Stimulated activated CD8-positive, alpha-beta memory T cell treated with anti-CD3 and anti-CD28 coated beads, Interleukin-2, amount 100 ng/mL, for 1 hour (primary cell): ENCODE results near the gene DNAH6.
"Not testable (repeated sequence)": the region's sequence is repeated elsewhere in the genome, so short reads cannot be mapped to it uniquely, and the experiment has no call there.

Source experiments
- DNase-seq, 2 donors: peaks; one replicate each; pipeline ENCODE4 v3.0.0-alpha.2; 2020; ENCODE audit warnings: low read depth in 2 of 2

DNAH6 gene, protein sequence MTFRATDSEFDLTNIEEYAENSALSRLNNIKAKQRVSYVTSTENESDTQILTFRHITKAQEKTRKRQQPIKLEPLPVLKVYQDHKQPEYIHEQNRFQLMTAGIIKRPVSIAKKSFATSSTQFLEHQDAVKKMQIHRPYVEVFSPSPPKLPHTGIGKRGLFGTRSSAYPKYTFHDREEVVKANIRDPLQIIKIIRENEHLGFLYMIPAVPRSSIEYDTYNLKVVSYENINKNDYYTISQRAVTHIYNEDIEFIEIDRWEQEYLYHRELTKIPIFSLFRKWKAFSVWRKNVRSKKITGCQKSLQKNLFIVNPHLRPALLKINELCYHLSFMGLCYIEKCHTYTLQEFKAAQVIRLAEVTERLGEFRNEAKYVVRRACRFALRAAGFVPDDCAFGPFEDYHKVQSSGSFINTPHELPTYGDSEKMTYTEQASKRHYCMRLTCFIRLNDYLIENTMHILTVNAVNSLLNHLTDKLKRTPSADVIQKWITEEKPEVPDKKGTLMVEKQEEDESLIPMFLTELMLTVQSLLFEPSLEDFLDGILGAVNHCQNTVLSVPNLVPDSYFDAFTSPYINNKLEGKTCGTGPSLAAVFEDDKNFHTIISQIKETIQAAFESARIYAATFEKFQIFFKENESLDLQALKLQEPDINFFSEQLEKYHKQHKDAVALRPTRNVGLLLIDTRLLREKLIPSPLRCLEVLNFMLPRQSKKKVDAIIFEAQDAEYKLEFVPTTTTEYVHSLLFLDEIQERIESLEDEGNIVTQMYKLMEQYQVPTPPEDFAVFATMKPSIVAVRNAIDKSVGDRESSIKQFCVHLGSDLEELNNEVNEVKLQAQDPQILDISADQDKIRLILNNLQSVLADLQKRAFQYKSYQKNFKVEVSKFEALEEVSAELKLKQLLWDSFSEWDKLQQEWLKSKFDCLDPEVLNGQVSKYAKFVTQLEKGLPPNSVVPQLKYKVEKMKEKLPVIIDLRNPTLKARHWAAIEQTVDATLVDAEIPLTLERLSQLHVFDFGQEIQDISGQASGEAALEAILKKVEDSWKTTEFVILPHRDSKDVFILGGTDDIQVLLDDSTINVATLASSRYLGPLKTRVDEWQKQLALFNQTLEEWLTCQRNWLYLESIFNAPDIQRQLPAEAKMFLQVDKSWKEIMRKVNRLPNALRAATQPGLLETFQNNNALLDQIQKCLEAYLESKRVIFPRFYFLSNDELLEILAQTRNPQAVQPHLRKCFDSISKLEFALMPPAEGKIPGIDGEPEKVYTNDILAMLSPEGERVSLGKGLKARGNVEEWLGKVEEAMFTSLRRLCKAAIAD (N-terminal part only)

DNA sequence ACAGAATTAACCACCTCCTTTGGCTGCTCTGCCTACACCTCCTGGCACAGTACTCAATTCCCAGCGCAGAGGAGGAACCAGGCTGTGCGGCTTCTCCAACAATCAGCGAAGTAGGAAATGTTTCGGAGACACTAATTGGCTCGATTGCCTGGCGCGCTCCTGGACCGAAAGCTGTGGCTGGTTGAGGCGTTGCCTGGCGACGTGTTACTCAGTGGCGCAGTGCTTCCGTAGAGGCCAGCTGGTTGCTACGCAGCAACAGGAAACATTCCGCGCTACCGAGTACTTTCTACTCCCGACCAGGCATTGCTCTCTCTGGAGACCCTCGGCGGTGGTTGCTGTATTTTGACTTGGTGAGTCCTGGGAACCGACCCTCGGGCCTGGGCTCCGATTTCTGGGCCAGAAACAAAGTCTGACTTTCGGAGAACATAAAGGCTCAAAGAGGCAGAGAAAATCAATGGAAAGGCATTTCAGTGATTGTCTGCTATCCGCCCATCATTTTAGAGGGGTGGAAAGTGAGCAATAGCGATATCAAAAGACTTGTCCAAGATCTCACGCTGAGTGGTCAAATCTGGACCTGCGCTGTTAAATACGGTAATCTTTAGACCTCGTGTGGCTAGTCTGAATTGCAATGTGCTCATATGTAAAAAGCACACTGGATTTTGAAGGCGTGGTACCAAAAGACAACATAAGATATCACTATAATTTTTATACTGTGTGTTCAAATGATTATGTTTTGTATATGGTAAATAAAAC, at the start of gene DNAH6:
TSS of gene DNAH6 (plus strand) at position 265 of the 753 bp plus-strand sequence. CDS start 1,329 bp downstream, outside the sequence.
- DNase-seq, result peak; percentile 63 to 73

DNA sequence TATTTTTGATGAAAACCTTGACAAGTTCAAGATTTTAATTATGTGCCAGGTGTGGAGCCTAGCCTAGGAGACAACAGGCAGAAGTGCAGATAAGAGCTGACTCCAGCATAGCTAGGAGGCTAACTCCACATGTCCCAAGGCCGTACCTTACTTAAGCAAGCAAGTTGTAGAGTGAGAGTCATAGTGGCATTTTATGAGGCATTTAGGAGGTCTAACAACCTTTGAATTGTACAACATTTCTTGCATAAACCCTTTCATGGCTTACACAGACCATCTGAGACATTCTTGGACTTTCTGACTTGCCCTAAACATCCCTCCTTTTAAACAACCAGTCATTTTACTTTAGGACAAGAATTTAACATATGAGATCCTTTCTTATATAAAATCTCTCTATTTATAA, 48.9 kb upstream of the DNAH6 start:
- no peak for DNase-seq

DNA sequence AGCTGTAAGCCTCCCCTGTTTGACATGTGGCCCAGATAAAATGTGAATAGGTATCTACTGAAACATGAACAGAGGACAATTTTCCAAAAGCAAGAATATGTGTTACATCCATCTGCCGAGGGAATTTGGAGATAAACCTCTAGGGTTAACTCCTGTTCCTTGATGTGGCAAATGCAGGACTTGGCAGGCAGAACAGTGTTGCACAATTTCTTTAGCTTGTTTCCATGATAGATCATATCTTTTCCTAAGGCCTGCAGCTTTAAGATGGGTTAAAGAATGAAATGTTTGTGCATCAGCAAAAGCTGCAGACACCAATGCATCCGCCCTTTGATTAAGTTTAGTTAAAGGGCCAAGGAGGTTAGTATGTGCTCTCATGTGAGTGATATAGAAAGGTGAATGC, 43.9 kb upstream of the DNAH6 start:
- not testable (repeated sequence) for DNase-seq

DNA sequence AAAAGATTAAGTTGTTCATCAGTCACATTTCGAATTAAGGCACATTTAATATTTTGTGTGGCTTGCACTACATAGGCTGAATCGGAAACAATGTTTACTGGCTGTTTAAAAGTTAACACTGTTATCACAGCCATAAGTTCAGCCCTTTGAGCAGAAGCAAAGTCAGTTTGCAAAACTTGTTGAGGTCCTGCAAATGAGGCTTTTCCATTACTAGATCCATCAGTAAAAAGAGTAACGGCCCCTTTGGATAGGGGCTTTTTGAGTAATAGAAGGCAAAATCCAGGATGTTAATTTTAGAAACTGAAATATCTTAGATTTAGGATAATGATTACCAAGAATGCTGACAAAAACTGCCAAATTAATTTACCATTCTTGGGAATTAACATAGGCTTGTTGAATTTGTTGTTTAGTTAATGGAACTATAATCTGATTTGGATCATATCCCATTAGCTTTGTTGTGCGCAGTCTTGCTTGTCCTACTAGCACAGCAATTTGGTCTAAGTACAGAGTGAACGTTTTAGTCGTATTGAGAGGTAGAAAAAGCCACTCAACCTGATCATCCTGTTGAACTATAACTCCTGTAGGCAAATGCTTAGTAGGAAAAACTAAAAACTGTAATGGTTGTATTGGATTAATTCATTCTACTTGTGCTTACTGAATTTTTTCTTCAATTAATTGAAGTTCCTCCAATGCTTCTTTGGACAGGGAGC, 43.3 kb upstream of the DNAH6 start:
- DNase-seq, result no peak

DNA sequence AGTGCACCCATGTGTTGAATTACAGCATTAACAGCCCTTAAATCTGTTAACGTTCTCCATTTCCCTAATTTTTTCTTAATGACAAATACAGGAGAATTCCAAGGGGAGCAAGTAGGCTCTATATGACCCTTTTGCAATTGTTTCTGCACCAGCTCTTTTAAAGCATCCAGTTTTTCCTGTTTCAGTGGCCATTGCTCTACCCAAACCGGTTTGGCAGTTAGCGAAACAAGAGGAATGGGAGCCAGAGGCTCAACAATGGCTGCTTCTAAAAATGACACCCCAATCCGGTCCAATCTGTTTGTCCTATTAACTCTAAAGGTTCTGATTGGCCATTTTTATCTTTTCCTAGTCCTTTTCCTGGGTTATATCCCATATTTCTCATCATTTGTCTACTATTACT, 42.1 kb upstream of the DNAH6 start:
- no peak for DNase-seq

DNA sequence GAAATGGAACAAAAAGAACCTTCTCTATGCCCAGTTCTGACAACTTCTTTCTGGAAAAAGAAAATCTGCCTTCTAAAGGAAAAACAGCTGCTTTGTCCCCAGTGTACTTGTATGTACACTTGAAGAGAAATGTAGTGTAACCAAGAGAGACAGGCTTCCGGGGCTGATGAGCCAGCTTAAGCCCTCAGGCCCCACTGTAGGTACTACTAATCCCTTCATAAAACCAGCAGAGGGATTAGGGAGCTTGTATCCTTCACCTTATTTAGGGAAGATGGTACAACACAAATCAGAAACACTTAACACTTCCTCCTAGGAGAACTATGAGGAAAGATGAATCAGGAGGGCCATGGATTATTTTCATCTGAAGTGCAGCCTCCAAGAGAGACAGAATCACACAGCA, 38.4 kb upstream of the DNAH6 start:
- DNase-seq, result no peak

DNA sequence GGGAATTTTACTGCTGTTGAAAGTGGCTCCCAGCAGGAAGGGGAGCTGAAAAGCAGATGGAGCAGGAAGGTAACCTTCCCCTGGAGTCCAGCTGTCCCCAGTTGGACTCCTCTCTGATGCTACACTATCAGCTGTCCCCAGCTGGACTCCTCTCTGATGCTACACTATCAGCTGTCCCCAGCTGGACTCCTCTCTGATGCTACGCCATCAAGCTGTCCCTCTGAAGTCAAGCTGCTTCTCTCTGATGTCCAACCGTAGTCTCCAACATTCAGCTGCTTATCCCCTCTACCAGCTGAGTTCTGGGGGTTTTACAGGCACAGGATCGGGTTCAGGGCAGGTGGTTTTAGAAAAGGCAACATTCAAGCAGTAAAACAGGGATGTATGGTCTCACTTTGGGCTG, 37.4 kb upstream of the DNAH6 start:
- DNase-seq, result no peak

DNA sequence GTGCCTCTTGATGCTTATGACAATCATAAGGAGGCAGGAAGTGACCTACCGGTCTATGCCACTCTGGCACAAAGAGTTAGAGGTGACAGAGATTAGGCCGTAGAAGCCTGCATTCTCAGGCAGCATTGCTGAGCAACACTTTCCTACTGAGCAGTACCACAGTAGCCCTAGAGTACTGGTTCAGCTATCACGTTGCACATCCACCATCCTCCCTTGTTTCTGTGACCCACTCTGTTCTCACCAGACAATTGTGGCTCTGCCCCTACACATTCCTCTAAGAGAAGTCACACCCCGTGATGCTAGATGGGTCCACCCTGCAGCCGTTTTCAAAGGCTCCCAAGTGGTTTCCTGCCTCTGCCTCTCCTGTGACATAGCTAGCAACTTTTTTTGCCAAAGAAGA, 34.6 kb upstream of the DNAH6 start:
- DNase-seq, result no peak

DNA sequence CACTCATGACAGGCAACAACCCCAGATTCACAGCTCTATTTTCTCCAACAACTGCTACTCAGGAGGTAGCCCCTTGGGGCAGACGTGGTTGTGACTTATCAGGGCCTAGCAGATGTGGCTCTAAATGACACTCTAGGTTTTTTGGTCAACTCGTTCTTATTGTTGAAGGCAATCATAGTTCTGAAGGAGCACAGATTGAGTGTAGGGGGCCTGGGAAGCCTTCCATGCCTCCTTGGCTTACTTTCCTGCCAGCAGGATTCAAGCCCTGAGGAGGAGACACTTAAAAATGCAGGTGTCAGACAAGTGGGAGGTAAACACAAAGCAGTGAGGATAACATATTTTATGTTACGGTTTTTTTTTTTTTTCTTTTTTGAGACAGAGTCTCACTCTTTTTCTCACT, 33.7 kb upstream of the DNAH6 start:
- no peak for DNase-seq

DNA sequence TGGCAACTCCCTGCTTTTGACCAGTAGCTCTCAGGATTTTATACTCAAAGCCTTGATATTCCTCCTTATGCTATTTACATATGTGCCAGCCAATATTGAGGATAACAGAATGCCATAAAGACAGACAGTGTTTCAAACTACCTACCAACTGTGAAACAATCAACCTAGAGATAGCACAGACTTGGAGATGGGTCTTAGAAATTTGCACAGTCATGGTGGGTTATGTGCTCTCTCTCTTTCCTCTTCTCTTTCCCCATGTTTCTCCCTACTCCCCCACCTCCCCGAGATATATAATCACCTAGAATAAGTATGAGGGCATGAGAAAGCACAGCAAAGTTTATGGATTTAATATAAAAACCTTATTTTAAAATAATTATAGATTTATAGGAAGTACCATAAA, 33.0 kb upstream of the DNAH6 start:
- no peak for DNase-seq

DNA sequence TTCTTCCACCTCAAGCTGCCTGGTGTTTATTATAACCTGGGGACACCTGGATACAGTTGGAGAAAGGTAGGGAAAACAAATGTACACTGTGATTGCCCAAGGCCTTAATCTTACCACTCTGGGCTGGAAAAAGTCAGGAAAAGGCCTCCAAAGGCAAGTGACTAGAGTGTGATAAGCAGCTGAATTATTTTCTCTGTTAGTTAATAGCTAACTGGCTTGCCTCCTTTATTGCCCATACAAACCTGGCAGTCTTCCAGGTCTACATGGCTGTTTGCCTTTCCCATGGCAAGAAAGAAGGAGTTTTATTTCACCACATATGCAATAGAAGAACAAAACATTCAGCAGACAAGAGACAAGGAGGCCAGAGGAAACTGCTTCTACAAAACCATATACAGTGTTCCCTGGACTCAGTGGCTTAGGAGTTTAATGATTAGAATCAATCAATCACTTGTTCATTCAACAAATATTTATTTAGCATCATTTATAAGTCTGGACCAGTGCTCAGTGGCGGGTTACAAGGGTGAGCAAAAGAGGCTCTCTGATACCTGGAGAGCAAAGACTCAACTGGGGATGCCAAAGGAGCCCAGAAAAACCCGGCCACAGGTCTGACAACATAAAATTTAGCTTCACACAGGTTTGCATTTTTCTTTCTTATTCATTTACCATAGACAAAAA, 29.7 kb upstream of the DNAH6 start:
- DNase-seq, result no peak

DNA sequence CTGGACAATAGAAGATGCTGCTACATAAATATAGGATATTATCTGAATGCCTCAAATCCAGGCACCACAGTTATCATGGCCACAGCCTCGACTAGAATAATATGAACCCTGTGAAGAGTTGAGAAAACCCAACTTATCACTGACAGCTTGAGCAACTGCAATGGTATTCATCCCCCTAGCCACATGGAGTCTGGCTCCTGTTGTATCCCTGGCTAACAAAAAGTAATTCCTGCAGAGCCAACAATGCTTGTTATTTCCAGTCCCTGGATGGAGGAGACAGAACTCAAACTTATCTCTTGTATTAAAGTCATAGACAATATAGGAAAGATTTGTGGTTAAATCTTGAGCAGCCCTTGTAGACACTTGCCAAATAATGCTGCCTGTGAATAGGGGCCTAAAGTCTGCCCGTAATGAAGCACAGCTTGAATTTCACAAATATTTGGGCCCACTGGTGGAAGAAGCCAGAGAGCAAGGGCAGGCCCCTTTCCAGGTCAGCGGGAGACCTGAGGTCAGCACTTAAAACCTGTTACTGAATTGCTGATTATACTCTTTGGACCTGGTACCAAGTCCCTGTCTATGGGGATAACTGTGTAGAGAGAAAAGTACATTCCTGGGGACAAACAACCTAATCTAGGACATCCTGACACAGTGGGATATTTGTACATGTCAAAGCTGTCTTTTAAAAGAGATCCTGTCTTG, 28.9 kb upstream of the DNAH6 start:
- DNase-seq, result no peak

DNA sequence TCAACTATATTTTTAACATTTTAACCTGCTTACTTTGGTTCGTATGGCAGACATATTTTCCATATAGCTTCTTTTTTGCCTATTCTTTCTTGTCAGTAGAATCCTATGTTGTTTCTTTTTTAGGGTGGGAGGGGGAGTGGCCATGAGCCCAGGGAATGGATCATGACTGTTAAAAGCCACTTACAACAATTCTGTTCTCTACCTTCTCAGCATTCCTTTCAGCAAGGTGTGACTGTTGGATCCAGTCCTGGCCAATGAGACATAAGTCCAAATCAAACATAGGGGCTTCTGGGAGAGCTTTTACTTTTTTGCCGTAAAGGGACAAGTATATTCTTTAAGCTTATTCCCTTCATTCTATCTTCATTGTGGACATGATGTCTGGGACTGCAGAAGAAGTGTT, 25.0 kb upstream of the DNAH6 start:
- no peak for DNase-seq

DNA sequence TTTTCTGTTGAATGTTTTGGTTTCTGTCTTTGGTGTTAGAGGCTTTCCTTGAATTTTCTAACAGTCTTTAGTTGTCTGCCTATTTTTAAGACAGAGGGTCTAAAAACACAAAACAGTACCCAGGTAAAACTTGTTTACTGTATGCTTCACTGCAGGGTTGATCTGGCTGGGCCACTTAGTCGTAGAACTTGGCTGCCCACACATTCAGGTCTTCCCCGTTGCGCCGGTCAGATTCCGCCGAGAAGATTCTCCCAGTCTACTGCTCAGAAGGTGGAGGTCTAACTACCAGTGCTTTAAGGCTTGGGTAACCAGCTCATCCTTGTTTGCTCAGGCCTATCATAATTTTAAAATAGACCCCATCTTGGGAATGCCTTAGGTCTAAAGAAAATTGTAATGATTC, 24.6 kb upstream of the DNAH6 start:
- no peak for DNase-seq

DNA sequence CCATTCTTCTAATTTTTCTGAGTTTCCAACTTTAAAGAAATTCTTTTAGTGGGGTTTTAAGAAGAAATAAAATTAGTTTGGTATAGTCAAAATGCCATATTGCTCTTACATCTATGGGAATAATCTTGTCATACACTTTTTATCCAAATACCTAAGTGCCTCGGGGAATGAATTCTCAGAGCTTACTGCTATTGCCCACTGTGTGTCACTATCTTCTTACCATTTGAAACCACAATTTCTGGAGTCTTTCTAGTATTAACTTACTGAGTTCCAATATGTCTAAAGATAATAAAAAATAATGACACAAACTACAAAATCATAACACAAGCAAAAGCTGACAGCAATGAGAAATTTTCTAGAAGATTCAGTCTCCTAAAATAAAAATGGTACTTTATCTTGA, 23.7 kb upstream of the DNAH6 start:
- no peak for DNase-seq

DNA sequence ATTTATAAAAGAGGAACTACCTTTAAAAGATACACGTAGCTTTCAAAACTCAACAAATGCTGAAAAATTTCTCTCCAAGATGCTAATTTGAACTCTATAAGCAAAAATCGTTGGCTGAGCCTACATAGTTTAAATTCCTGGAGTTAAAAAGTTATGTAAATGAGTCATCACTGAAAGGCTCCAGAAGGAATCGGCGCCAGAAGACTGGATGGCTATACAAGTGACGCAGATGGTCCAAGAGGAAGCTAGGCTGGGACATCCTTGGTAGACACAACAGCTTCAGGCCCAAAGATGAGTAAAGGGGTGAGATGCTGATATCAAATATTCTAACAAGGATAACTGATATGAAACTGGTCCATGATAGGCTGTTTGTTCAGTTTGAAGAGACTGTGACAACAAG, 22.8 kb upstream of the DNAH6 start:
- DNase-seq, result no peak

DNA sequence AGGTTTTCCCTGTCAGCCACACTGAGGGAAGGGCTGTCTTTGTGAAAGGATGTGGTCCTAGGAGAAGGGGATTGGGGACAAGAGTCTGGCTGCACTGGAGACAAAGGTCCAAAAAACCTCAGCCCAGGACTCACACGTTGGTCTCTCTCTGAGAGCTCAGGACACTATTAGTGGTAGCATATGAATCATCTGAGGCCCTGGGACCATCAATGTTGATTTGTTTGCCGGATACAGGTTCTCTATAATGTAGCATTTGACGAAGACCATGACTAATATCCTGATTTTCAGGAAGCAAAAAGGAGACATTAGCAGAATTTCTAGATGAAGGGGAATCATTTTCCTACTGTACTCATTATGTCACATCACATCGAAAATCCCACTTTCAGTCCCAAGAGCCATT, 22.2 kb upstream of the DNAH6 start:
- no peak for DNase-seq

DNA sequence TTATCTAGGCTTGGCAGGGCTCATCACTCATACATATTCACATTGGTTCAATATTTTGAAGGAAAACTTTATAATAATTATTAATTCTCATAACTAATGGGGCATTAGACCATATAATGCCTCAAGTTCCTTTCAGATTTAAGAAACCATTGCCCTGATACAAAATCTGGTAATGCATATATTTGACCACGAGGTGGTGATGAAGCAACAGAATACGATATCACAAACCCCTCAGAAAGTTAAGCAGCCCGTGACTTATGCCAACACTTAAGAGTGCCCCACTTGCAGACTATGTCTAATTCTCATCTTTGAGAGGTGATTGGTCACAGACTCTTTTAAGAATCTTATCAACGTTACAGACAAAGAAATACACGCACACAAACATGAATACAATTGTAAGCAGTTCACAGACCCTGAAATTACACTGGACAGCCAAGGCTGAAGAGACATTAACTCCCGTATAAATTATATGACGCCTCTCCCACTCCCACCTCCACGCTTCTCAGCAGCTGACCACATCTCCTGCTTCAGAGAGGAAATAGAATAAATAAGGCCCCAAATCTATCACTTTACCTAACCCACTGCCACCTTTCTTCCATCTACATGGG, 20.7 kb upstream of the DNAH6 start:
- no peak for DNase-seq

DNA sequence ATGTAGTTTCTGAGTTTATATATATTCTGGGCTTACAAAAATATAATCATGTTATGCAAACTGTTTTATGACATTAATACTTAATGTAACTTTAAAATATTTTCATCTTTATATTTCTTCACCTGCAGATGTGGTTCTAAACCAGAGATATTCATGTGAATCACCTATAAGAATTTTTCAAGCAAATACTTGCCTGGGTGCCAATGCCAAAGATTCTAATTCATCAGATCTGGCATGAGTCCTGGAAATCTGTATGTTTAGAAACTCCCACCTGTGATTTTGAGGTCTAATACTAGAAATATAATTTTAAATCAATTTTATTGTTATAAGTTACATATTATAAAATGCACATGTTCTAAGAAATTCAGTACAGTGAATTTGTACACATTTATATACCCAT, 19.9 kb upstream of the DNAH6 start:
- DNase-seq, result no peak
